Right lobe of liver (tissue), 6 donors: ENCODE measurements around the gene GJC3. TPM values are rescaled to one million over a fixed set of nuclear protein-coding genes. Genes with fewer than 3 reads are reported as not detected.

Source experiments
- ATAC-seq, 4 donors: fragments of 200-7000 bp; cut with Tn5 transposase; one replicate each; pipeline ENCODE4 v1.9.1; 2020; ENCODE audit warnings: mild to moderate bottlenecking in 4 of 4, moderate library complexity in 4 of 4
- DNase-seq, 3 donors: peaks; one replicate each; pipeline ENCODE4 v3.0.0-alpha.2; 2020
- H3K27ac ChIP-seq, 3 donors: fragments of 200-600 bp; one replicate each; pipeline ENCODE4 v1.8.0; 2022
- H3K27me3 ChIP-seq, 2 donors: fragments of 200-600 bp; one replicate each; pipeline ENCODE4 v1.8.0; 2022
- H3K36me3 ChIP-seq, 4 donors: fragments of 200-600 bp; sonication (generic) in 1 of 4; one replicate each; pipeline versions ENCODE4 v1.5.1 to v1.8.0; 2017 to 2022; ENCODE audit warnings: control low read depth in 1 of 4
- H3K4me1 ChIP-seq, 4 donors: fragments of 200-600 bp; sonication (generic) in 1 of 4; one replicate each; pipeline versions ENCODE4 v1.5.1 to v1.8.0; 2017 to 2022; ENCODE audit warnings: control low read depth in 1 of 4
- H3K4me3 ChIP-seq, 3 donors: fragments of 200-600 bp; one replicate each; pipeline ENCODE4 v1.8.0; 2022
- H3K9me3 ChIP-seq, 4 donors: fragments of 200-600 bp; sonication (generic) in 1 of 4; one replicate each; pipeline versions ENCODE4 v1.5.1 to v1.8.0; 2017 to 2022; ENCODE audit warnings: control low read depth in 1 of 4
- POLR2A ChIP-seq: fragments of 450-650 bp; IDR thresholded peaks from one replicate; pipeline ENCODE4 v1.6.1; 2017; ENCODE audit warnings: antibody characterized with exemption, mild to moderate bottlenecking
- WGBS: methylation state at CpG from one replicate; pipeline ENCODE4 v1.1.6; 2018; ENCODE audit warnings: low coverage, low lambda C conversion rate; ENCODE audit not compliant: insufficient coverage; ENCODE audit errors: missing lambda C conversion rate; 5-methylcytosine and 5-hydroxymethylcytosine counted together
- intact Hi-C, 2 donors: fragments of 100-400 bp; cut with DNase I; formaldehyde crosslinking; loops; one replicate each; pipeline versions ENCODE4 v1.11.2 to v1.14.1; 2022
- total RNA-seq, 6 experiments: library from RNA; depleted of rRNA in 2 of 6; stranded (reverse); fragments of >200 nt in 2 of 6; fragmentation: NEBNext Ultra II Directional in 3 of 6; extraction: Animal tissue kit (Norgen Biotek cat#: 25700) in 3 of 6; gene quantifications; one replicate each; pipeline versions ENCODE4 v1.1.0 to v1.2.4, GENCODE V29; 2016 to 2023
- TF ChIP-seq, protein P1 (sequence below), 4 donors: fragments of 200-600 bp in 3 of 4; fragments of 450-650 bp in 1 of 4; IDR thresholded peaks; one replicate each; pipeline versions ENCODE4 v1.5.1 to v1.8.0; 2016 to 2022; ENCODE audit warnings: antibody characterized with exemption in 4 of 4, mild to moderate bottlenecking in 2 of 4
- donor health status: DM: no; HTN: yes; CAD: no.
- donor health status: DM: no; HTN: no; CAD: no.
- donor health status: DM: no; HTN: no; CAD: no.
- donor health status: DM: no; HTN: yes; CAD: no.
- donor health status: DM: no; HTN: yes; CAD: no.

Gene GJC3
- total RNA-seq, 6 experiments from 2014 or later, result 0.17 to 0.86 (median 0.44) TPM

DNA sequence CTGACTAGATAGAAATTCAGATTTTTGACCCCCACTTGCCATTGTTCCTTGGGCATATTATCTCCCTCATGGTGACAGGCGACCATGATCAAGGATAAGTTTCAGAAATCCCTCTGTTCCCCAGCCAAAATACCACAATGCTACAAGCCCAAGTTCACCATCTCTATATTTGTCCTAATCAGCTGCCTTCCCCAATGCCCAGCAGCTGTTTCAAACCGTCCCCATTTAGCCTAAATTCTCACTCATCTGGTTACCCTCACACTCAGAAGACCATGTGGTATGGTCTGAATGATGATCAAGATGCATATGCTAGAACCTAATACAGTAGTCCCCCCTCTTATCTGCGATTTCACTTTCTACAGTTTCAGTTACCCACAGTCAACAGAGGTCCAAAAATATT is 956 bp upstream of the GJC3 start:
- no peak overlapping the region for H3K4me3 ChIP-seq
- H3K27me3 ChIP-seq, result no peaks in the 10 kb centered on the region
- intact Hi-C loops, result loop anchor here (10.0 kb wide), 1 partner anchor 54 kb away; no protein-coding TSS in a partner anchor
- 89% methylated on average over 3 of the region's 3 CpGs for WGBS
- DNase-seq (no peak), ATAC-seq (no peak)
- H3K36me3 ChIP-seq, result no peaks in the 10 kb centered on the region
- no peak overlapping the region for H3K27ac ChIP-seq
- H3K9me3 ChIP-seq, result no peaks in the 10 kb centered on the region
- peaks cover 0 to 4% (median 0%) of the 10 kb centered on the region in 4 donors for H3K4me1 ChIP-seq
- TF ChIP-seq, protein P1, sequence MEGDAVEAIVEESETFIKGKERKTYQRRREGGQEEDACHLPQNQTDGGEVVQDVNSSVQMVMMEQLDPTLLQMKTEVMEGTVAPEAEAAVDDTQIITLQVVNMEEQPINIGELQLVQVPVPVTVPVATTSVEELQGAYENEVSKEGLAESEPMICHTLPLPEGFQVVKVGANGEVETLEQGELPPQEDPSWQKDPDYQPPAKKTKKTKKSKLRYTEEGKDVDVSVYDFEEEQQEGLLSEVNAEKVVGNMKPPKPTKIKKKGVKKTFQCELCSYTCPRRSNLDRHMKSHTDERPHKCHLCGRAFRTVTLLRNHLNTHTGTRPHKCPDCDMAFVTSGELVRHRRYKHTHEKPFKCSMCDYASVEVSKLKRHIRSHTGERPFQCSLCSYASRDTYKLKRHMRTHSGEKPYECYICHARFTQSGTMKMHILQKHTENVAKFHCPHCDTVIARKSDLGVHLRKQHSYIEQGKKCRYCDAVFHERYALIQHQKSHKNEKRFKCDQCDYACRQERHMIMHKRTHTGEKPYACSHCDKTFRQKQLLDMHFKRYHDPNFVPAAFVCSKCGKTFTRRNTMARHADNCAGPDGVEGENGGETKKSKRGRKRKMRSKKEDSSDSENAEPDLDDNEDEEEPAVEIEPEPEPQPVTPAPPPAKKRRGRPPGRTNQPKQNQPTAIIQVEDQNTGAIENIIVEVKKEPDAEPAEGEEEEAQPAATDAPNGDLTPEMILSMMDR (IDR thresholded peaks at IDR 0.05), result no peak
- TF ChIP-seq POLR2A, result no peak

DNA sequence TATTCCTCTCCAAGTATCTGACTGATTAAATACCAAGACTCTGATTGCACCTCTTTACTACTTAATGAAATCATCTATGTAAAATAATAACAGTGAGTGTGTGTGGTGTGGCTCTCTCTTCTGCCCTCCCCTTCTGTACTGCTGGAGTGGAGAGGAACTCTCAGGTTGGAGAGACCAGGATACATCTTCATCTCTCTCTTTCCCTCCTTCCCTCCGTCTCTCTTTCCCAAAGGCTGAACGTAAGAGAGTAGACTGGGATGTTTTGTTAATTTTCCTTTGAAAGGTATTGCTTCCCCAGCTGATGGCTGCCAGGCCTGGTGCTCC is 272 bp upstream of the GJC3 start:
- TF ChIP-seq, protein P1 (IDR thresholded peaks at IDR 0.05), result no peak
- TF ChIP-seq POLR2A, result no peak
- Histone ChIP-seq H3K9me3 (no peaks in the 10 kb centered on the region), H3K4me1 (peaks cover 0 to 4% (median 0%) of the 10 kb centered on the region in 4 donors), H3K27me3 (no peaks in the 10 kb centered on the region), H3K36me3 (no peaks in the 10 kb centered on the region), H3K4me3 (peak overlapping the region in 2 of 3 donors; percentile 22 to 42), H3K27ac (peak overlapping the region in 1 of 3 donors; percentile 2)
- ATAC-seq (no peak), DNase-seq (no peak)
- intact Hi-C loops, result loop anchor here (10.0 kb wide), 1 partner anchor 55 kb away; no protein-coding TSS in a partner anchor
- WGBS, result 11% methylated on average over 2 of the region's 2 CpGs

GRCh38 chr7:99928188-99928587 is 1.2 kb downstream of the GJC3 start:
- no peak overlapping the region for H3K4me3 ChIP-seq
- H3K9me3 ChIP-seq, result no peaks in the 10 kb centered on the region
- H3K27ac ChIP-seq, result no peak overlapping the region
- peaks cover 0 to 4% (median 0%) of the 10 kb centered on the region in 4 donors for H3K4me1 ChIP-seq
- TF ChIP-seq, protein P1 (IDR thresholded peaks at IDR 0.05), result no peak
- TF ChIP-seq POLR2A, result no peak
- 53% methylated on average over 2 of the region's 2 CpGs for WGBS
- DNase-seq (no peak), ATAC-seq (no peak)
- H3K36me3 ChIP-seq, result no peaks in the 10 kb centered on the region
- H3K27me3 ChIP-seq, result no peaks in the 10 kb centered on the region
- intact Hi-C loops, result no loop called here

- Histone ChIP-seq H3K4me3 (no peak overlapping the region), H3K36me3 (no peaks in the 10 kb centered on the region), H3K27ac (no peak overlapping the region), H3K4me1 (peaks cover 0 to 4% (median 0%) of the 10 kb centered on the region in 4 donors), H3K27me3 (no peaks in the 10 kb centered on the region), H3K9me3 (no peaks in the 10 kb centered on the region)
- WGBS, result 77% methylated on average over 5 of the region's 5 CpGs
- DNase-seq (no peak), ATAC-seq (no peak)
- TF ChIP-seq, protein P1 (IDR thresholded peaks at IDR 0.05), result no peak
- TF ChIP-seq POLR2A, result no peak
- intact Hi-C loops, result no loop called here
Observed at GRCh38 chr7:99927536-99927935, 1.9 kb downstream of the GJC3 start.

DNA sequence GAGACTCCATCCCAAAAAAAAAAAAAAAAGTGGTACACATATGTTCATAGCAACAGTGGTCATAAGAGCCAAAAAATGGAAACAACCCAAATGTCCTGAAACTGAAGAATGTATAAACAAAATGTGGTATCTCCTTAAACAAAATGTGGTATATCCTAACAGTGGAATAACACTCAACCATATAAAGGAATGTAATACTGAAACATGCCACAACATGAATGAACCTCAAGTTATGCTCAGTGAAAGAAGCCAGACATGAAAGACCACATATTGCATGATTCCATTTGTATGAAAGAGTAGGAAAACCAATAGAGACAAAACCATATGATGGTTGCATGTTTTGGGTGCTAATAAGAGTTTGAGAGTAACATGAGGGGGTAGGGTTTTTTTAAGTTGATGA is 3.1 kb downstream of the GJC3 start:
- H3K27me3 ChIP-seq, result no peaks in the 10 kb centered on the region
- TF ChIP-seq, protein P1 (IDR thresholded peaks at IDR 0.05), result no peak
- no peak for TF ChIP-seq POLR2A
- intact Hi-C loops, result no loop called here
- DNase-seq, result no peak
- no peaks in the 10 kb centered on the region for H3K36me3 ChIP-seq
- no peaks in the 10 kb centered on the region for H3K9me3 ChIP-seq
- no peak for ATAC-seq
- peaks cover 0 to 4% (median 0%) of the 10 kb centered on the region in 4 donors for H3K4me1 ChIP-seq
- no peak overlapping the region for H3K4me3 ChIP-seq
- no peak overlapping the region for H3K27ac ChIP-seq
